Measurements from ENCODE around the gene CCND1. TPM values are rescaled to one million over a fixed set of nuclear protein-coding genes. Genes with fewer than 3 reads are reported as not detected.

The CCND1 gene
- total and polyA plus RNA-seq, 2 of the 8 experiments (the other 6 are each of a cell fraction or from before 2014, with no cell fraction given): 64.5 to 170 TPM

DNA sequence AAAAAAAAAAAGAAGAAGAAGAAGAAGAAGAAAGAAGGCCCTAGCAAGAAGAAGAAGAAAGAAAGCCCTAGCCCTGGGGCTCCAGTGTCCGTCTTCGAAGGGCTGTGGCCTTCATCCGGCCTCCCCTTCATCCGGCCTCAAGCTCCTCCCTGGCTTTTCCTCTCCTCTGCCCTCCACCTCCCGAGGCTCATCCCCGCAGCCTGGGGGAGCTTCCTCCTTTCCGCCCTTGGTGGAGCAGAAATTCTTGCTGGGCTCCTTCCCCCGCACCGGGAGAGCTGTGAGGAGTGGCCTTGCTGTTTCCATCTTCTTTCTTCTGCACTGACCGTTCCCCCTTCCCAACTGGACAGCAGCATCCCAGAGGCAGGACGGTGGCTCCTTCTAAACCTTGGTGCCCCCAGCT is 43.7 kb downstream of the CCND1 start:
- Histone ChIP-seq H4K20me1 (replicated peaks in 1 of 2; ENCODE audit: control insufficient read depth in 1 of 2, insufficient read depth in 2 of 2, low read length in 2 of 2) (peaks cover 0 to 3% of the 10 kb centered on the region in 2 experiments), H4K8ac (ENCODE audit: extremely low read depth, insufficient read depth, low read length) (no peak overlapping the region; the same call in 1 of the 2 replicates), H3K4me1 (replicated peaks in 1 of 4; ENCODE audit: control insufficient read depth in 3 of 4, insufficient read depth in 4 of 4, low read length in 3 of 4) (no peaks in the 10 kb centered on the region; a peak in 1 of 7 replicates), H3K4me2 (ENCODE audit: insufficient read depth in 1 of 2, low read depth in 2 of 2, low read length in 2 of 2) (no peak overlapping the region), H2AK5ac (ENCODE audit: low read depth, low read length) (no peak overlapping the region), H3K79me1 (ENCODE audit: low read depth, low read length) (no peaks in the 10 kb centered on the region), H2BK20ac (ENCODE audit: low read length) (no peak overlapping the region), H2BK12ac (ENCODE audit: low read depth, low read length) (no peak overlapping the region), H3K56ac (replicated peaks; ENCODE audit: insufficient read length, low read depth, low read length) (no peak overlapping the region), H3K9ac (replicated peaks in 1 of 4; ENCODE audit: extremely low read depth in 1 of 4, low read depth in 3 of 4, low read length in 3 of 4) (no peak overlapping the region), H4K5ac (ENCODE audit: insufficient read length, low read depth, low read length) (no peak overlapping the region), H3K36me3 (ENCODE audit: control insufficient read depth in 2 of 4, insufficient read depth in 4 of 4, low read length in 3 of 4) (no peaks in the 10 kb centered on the region), H3K27ac (ENCODE audit: low read depth, low read length) (no peak overlapping the region), H3K14ac (ENCODE audit: insufficient read length) (no peak overlapping the region), H2AFZ (ENCODE audit: low read length) (no peak overlapping the region), H3K18ac (ENCODE audit: extremely low read depth, low read length) (no peak overlapping the region), H3K27me3 (replicated peaks in 1 of 4; ENCODE audit: control insufficient read depth in 3 of 4, extremely low read depth in 1 of 4, insufficient read depth in 3 of 4, low read length in 3 of 4) (peaks cover 0 to 6% (median 3%) of the 10 kb centered on the region in 4 experiments; a peak in 4 of 7 replicates), H3K4me3 (ENCODE audit: extremely low read depth in 1 of 4, insufficient read depth in 2 of 4, low read depth in 3 of 4, low read length in 4 of 4) (no peak overlapping the region), H3K4ac (replicated peaks; ENCODE audit: insufficient read length, low read depth, low read length) (no peak overlapping the region), H2BK5ac (ENCODE audit: low read depth, low read length) (no peak overlapping the region), H2BK15ac (ENCODE audit: low read length) (no peak overlapping the region), H3K79me2 (ENCODE audit: control insufficient read depth in 1 of 2, insufficient read depth in 2 of 2, low read length in 2 of 2) (no peaks in the 10 kb centered on the region), H3K9me3 (ENCODE audit: insufficient read depth in 2 of 2, low read depth in 1 of 2, low read length in 1 of 2) (no peaks in the 10 kb centered on the region; a peak in 1 of 4 replicates), H3K23me2 (ENCODE audit: low read depth, low read length) (peaks cover 3% of the 10 kb centered on the region; the same call in 1 of the 2 replicates), H2BK120ac (replicated peaks; ENCODE audit: low read depth, low read length) (no peak overlapping the region), H4K91ac (replicated peaks; ENCODE audit: insufficient read length, low read length) (no peak overlapping the region), H3K23ac (ENCODE audit: insufficient read length) (no peak overlapping the region)
- CTCF ChIA-PET (ENCODE audit: partially characterized antibody): interaction anchor here (0.6 to 4.4 kb wide), 26 partner anchors 10 to 878 kb away, joined by 3 to 29 read pairs (median 5); partner anchors contain the start of gene LTO1
- WGBS, 2 experiments (ENCODE audit: extremely low coverage in 1 of 2, insufficient coverage in 1 of 2, insufficient read length in 1 of 2, insufficient replicate concordance in 2 of 2, low coverage in 1 of 2, low lambda C conversion rate in 2 of 2, missing lambda C conversion rate in 1 of 2): 83% methylated on average over 10 of the region's 11 CpGs; no CpG with 5 or more reads in 1 of the 2 experiments
- FAIRE-seq: no peak
- DNase-seq (ENCODE audit: low read depth in 1 of 2, low spot score in 2 of 2): no peak
- TF ChIP-seq HDAC2 (IDR thresholded peaks at IDR 0.05; ENCODE audit: borderline replicate concordance in 1 of 2, low read depth in 2 of 2, low read length in 2 of 2) (no peak), KDM5A (IDR thresholded peaks at IDR 0.05; ENCODE audit: low read length) (no peak), EZH2 (IDR thresholded peaks at IDR 0.05; ENCODE audit: low read depth, low read length, severe bottlenecking) (no peak), PHF8 (conservative IDR thresholded peaks at IDR 0.05; ENCODE audit: low read depth, low read length) (no peak)
- POLR2A ChIA-PET (ENCODE audit: partially characterized antibody): interaction anchor here (1.0 to 3.1 kb wide), 5 partner anchors 16 to 47 kb away, joined by 3 to 8 read pairs (median 4); partner anchors contain the start of gene FGF19

Measured in H1 (cell line).